Type B pancreatic cell (in vitro differentiated cells): ENCODE data around the gene INPP4A. TPM values are rescaled to one million over a fixed set of nuclear protein-coding genes. Genes with fewer than 3 reads are reported as not detected.

Source experiments
- DNase-seq: peaks from one replicate; pipeline ENCODE4 v3.0.0; 2021; ENCODE audit warnings: mixed read lengths; ENCODE audit not compliant: unreplicated experiment; ENCODE audit errors: extremely low spot score
- H3K27ac Mint-ChIP-seq: 2 replicates; pipeline ENCODE4 v1.8.0; 2021; ENCODE audit warnings: mild to moderate bottlenecking, mixed read lengths
- H3K27me3 Mint-ChIP-seq: 2 replicates; pipeline ENCODE4 v1.8.0; 2021; ENCODE audit warnings: mixed read lengths
- H3K36me3 Mint-ChIP-seq: 2 replicates; pipeline ENCODE4 v1.8.0; 2021; ENCODE audit warnings: mixed read lengths
- H3K4me1 Mint-ChIP-seq: one replicate; pipeline ENCODE4 v1.8.0; 2021; ENCODE audit warnings: mixed read lengths; ENCODE audit not compliant: unreplicated experiment
- H3K4me3 Mint-ChIP-seq: 2 replicates; pipeline ENCODE4 v1.8.0; 2021; ENCODE audit warnings: mild to moderate bottlenecking, mixed read lengths
- H3K9me3 Mint-ChIP-seq: 2 replicates; pipeline ENCODE4 v1.8.0; 2021; ENCODE audit warnings: mixed read lengths
- total RNA-seq: library from RNA; stranded (reverse); gene quantifications from 2 replicates; pipeline ENCODE4 v1.2.1, GENCODE V29; 2021; ENCODE audit warnings: low replicate concordance
- TF ChIP-seq, protein P1 (sequence below): fragments of 200-600 bp; sonication (generic); conservative IDR thresholded peaks from 2 replicates; pipeline ENCODE4 v1.5.0; 2021; ENCODE audit warnings: antibody characterized with exemption, mild to moderate bottlenecking

INPP4A gene
- total RNA-seq, 1 donor from 2014 or later = 37.6 TPM

DNA sequence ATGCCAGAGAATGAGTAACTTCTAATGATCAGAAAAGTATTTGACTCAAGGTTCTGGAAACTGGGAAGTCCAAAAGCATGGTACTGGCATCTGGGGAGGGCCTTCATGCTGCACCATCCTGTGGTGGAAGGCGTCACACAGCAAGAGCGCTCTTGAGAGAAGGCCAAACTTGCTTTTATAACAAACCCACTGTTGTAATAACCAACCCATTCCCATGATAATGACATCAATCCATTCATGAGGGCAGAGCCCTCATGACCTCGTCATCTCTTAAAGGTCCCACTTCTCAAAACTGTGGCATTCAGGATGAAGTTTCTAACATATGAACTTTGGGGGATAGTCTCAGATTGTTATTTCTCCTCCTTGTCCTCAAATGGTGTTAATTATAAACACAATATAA lies 95.9 kb downstream of the INPP4A start:
- DNase-seq = no peak
- Mint-ChIP-seq H3K4me3 (no peak overlapping the region), H3K36me3 (peaks cover 25% of the 10 kb centered on the region), H3K9me3 (no peaks in the 10 kb centered on the region), H3K27me3 (no peaks in the 10 kb centered on the region), H3K4me1 (peaks cover 4% of the 10 kb centered on the region), H3K27ac (no peak overlapping the region)
- TF ChIP-seq, protein P1, sequence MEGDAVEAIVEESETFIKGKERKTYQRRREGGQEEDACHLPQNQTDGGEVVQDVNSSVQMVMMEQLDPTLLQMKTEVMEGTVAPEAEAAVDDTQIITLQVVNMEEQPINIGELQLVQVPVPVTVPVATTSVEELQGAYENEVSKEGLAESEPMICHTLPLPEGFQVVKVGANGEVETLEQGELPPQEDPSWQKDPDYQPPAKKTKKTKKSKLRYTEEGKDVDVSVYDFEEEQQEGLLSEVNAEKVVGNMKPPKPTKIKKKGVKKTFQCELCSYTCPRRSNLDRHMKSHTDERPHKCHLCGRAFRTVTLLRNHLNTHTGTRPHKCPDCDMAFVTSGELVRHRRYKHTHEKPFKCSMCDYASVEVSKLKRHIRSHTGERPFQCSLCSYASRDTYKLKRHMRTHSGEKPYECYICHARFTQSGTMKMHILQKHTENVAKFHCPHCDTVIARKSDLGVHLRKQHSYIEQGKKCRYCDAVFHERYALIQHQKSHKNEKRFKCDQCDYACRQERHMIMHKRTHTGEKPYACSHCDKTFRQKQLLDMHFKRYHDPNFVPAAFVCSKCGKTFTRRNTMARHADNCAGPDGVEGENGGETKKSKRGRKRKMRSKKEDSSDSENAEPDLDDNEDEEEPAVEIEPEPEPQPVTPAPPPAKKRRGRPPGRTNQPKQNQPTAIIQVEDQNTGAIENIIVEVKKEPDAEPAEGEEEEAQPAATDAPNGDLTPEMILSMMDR = no peak

DNA sequence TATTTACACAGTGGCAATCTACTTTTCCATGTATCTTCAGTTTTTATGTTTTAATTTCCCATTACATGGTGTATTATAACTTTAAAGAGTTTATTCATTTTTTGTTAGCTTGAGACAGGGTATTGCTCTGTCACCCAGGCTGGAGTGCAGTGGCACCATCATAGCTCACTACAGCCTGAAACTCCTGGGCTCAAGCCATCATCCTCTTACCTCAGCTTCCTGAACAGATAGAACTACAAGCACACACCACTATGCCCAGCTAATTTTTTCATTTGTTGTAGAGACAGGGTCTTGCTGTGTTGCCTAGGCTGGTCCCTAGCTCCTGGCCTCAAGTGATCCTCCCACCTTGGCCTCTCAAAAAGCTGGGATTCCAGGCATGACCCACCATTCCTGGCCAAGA lies 96.8 kb downstream of the INPP4A start:
- Mint-ChIP-seq H3K27me3 (no peaks in the 10 kb centered on the region), H3K27ac (no peak overlapping the region), H3K9me3 (no peaks in the 10 kb centered on the region), H3K4me1 (peaks cover 4% of the 10 kb centered on the region), H3K4me3 (no peak overlapping the region), H3K36me3 (peaks cover 25% of the 10 kb centered on the region)
- no peak for DNase-seq
- TF ChIP-seq, protein P1 = no peak

DNA sequence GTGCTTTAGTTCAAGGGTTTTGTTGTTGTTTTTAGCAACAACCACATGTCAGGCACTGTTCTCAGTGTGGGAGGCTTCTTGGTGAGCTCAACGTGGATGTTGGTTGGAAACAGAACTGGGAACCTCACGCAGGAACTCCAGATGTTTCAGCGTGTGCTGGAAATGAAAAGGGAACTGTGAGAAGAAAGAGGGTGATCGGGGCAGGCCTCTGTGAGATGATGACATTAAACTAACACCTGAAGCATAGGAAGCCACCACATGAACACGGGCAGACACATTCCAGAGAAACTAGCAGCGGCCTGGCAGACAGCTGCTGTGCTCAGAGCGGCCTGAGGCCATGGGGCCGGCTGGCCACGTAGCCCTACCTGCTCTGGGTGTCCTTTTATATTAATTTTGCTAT lies 97.2 kb downstream of the INPP4A start:
- H3K4me3 Mint-ChIP-seq = no peak overlapping the region
- no peaks in the 10 kb centered on the region for H3K27me3 Mint-ChIP-seq
- no peaks in the 10 kb centered on the region for H3K9me3 Mint-ChIP-seq
- TF ChIP-seq, protein P1 = no peak
- H3K36me3 Mint-ChIP-seq = peaks cover 25% of the 10 kb centered on the region
- H3K27ac Mint-ChIP-seq = no peak overlapping the region
- no peak for DNase-seq
- peaks cover 4% of the 10 kb centered on the region for H3K4me1 Mint-ChIP-seq

DNA sequence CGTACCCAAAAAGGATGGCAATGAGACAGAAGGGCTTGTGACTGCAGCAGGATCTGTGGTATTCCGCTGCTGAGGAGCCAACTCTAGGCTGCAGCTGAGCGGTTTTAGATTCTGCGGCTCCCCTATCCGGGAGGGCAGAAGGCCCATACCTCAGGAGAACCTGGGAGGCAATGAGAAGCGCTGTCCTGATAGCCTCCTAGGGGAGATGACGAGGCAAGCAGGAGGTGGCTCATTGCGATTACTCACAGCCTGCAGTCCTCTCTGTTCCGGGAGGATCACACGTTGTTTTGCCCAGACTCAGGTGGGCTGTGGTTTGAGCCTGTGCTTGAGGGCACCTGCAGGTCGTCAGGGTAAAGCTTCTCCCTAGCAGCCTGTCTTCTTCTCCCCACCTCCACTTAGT lies 98.6 kb downstream of the INPP4A start:
- H3K27me3 Mint-ChIP-seq = no peaks in the 10 kb centered on the region
- TF ChIP-seq, protein P1 = no peak
- H3K36me3 Mint-ChIP-seq = peaks cover 30% of the 10 kb centered on the region
- H3K4me3 Mint-ChIP-seq = no peak overlapping the region
- H3K4me1 Mint-ChIP-seq = peaks cover 4% of the 10 kb centered on the region
- no peak for DNase-seq
- H3K27ac Mint-ChIP-seq = no peak overlapping the region
- no peaks in the 10 kb centered on the region for H3K9me3 Mint-ChIP-seq

DNA sequence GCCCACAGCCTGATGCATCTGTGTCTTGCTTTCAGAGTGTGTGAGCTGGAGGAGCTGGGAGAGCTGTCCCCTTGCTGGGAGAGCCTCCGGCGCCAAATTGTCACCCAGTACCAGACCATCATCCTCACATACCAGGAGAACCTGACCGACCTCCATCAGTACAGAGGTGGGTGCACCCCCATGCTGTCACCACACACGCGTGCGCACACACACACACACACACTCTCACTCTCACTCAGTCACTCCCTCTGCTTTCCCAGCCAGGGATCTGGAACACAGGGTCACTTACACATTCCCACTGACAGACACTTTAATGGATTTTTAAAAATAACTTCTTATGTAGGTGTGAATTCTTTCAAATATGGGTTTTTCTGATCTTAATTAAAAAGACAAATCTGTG lies 99.2 kb downstream of the INPP4A start:
- H3K9me3 Mint-ChIP-seq = no peaks in the 10 kb centered on the region
- H3K36me3 Mint-ChIP-seq = peaks cover 25% of the 10 kb centered on the region
- peaks cover 4% of the 10 kb centered on the region for H3K4me1 Mint-ChIP-seq
- H3K27ac Mint-ChIP-seq = no peak overlapping the region
- no peak overlapping the region for H3K4me3 Mint-ChIP-seq
- TF ChIP-seq, protein P1 = no peak
- no peaks in the 10 kb centered on the region for H3K27me3 Mint-ChIP-seq
- no peak for DNase-seq

DNA sequence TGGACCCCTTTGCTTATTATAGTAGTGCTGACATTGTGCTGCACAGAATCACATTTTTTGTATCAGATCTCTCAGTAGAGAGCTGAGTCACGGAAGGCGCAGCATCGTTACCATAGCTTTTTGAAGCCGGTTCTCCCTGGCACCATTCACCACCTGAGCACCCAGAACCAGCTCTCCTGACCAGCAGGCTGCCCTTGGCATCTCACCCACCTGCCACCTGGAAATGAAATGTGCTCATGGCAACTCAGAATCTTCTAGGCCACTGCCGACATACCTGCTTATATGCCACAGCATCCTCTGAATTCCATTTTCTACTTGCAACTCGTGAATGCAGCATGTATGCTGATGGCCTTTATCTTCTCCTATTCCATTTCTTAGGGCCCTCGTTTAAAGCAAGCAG lies 100.9 kb downstream of the INPP4A start:
- TF ChIP-seq, protein P1 = no peak
- no peaks in the 10 kb centered on the region for H3K9me3 Mint-ChIP-seq
- H3K36me3 Mint-ChIP-seq = peaks cover 16% of the 10 kb centered on the region
- no peak overlapping the region for H3K4me3 Mint-ChIP-seq
- H3K27me3 Mint-ChIP-seq = no peaks in the 10 kb centered on the region
- no peak overlapping the region for H3K27ac Mint-ChIP-seq
- no peak for DNase-seq
- peaks cover 4% of the 10 kb centered on the region for H3K4me1 Mint-ChIP-seq
